CD4-positive, alpha-beta T cell treated with Interferon alpha-2 for 1 hour (primary cell): ENCODE results near the gene PHF21B.

Source experiments
- DNase-seq, 2 donors: peaks; one replicate each; pipeline ENCODE4 v3.0.0-alpha.2; 2020 to 2022

PHF21B gene

GRCh38 chr22:44954149-44954548 is 55.7 kb downstream of the PHF21B start:
- no peak for DNase-seq

GRCh38 chr22:44952863-44953746 is 56.7 kb downstream of the PHF21B start:
- DNase-seq, result no peak

- DNase-seq, result no peak
Measured at GRCh38 chr22:44951510-44951816, 58.3 kb downstream of the PHF21B start.

- no peak for DNase-seq
Measured at GRCh38 chr22:44950806-44951509, 58.8 kb downstream of the PHF21B start.

- DNase-seq, result no peak
Measured at GRCh38 chr22:44947846-44948245, 62.0 kb downstream of the PHF21B start.

- DNase-seq, result no peak
Measured at GRCh38 chr22:44947049-44947448, 62.8 kb downstream of the PHF21B start.

GRCh38 chr22:44944883-44945601 is 64.8 kb downstream of the PHF21B start:
- no peak for DNase-seq

GRCh38 chr22:44943701-44944324 is 66.0 kb downstream of the PHF21B start:
- no peak for DNase-seq

GRCh38 chr22:44942979-44943700 is 66.7 kb downstream of the PHF21B start:
- DNase-seq, result no peak

GRCh38 chr22:44942056-44942455 is 67.7 kb downstream of the PHF21B start:
- DNase-seq, result no peak

GRCh38 chr22:44941207-44941606 is 68.6 kb downstream of the PHF21B start:
- no peak for DNase-seq

- no peak for DNase-seq
Measured at GRCh38 chr22:44940130-44940529, 69.7 kb downstream of the PHF21B start.

GRCh38 chr22:44939451-44939850 is 70.4 kb downstream of the PHF21B start:
- DNase-seq, result no peak

- no peak for DNase-seq
Measured at GRCh38 chr22:44938886-44939285, 70.9 kb downstream of the PHF21B start.

GRCh38 chr22:44937216-44937615 is 72.6 kb downstream of the PHF21B start:
- DNase-seq, result no peak

GRCh38 chr22:44936201-44936600 is 73.6 kb downstream of the PHF21B start:
- DNase-seq, result no peak

- no peak for DNase-seq
Measured at GRCh38 chr22:44935724-44936123, 74.1 kb downstream of the PHF21B start.

GRCh38 chr22:44934454-44934735 is 75.4 kb downstream of the PHF21B start:
- no peak for DNase-seq

- DNase-seq, result no peak
Measured at GRCh38 chr22:44933666-44934453, 75.9 kb downstream of the PHF21B start.

GRCh38 chr22:44932493-44932892 is 77.3 kb downstream of the PHF21B start:
- no peak for DNase-seq

- no peak for DNase-seq
Measured at GRCh38 chr22:44931766-44932165, 78.0 kb downstream of the PHF21B start.

- DNase-seq, result no peak
Measured at GRCh38 chr22:44931077-44931540, 78.7 kb downstream of the PHF21B start.
